ENCODE data around the gene AIF1L. TPM values are rescaled to one million over a fixed set of nuclear protein-coding genes. Genes with fewer than 3 reads are reported as not detected.

The AIF1L gene
- total and polyA plus RNA-seq, 2 of the 13 experiments (the other 11 are each of a cell fraction or from before 2014, with no cell fraction given) = 12.4 to 36.5 TPM

DNA sequence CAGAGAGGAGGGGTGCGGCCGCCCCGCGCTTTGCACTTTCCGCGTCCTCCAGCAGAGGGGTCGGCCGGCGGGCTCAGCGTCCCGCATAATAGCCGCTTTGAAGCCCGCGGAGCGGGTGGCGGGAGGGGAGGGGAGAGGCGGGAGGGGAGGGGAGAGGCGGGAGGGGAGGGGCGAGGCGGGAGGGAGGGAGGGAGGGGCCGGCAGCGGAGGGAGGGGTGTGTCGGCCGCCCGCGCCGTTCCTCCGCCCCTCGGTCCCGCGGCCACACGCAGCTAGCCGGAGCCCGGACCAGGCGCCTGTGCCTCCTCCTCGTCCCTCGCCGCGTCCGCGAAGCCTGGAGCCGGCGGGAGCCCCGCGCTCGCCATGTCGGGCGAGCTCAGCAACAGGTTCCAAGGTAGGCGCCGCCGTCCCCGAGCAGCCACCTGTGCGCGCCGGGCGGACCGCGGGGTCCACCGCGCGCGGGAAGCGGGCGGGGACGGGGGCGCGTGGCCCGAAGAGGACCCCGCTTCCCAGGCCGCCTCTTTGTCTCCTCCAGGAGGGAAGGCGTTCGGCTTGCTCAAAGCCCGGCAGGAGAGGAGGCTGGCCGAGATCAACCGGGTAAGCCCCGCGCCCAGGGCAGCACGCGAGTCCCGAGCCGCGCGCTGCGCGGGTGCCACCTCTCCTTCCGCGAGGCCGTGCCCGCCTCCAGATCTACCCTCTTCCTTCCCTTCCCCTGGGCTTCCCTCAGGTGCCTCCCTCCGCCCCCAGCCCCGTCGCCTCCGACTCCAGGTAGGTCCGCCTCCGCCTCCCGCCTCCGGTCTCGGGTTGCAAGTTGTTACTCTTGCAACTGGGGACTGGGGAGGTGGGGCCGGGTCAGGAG is at the start of gene AIF1L (continued):
- TF ChIP-seq ZNF34 (CRISPR knock-in tag; IDR thresholded peaks at IDR 0.05; ENCODE audit: borderline replicate concordance) = no peak
- no peak for TF ChIP-seq ZNF180 (CRISPR knock-in tag; IDR thresholded peaks at IDR 0.05; ENCODE audit: borderline replicate concordance, low read depth)
- TF ChIP-seq, protein P1, sequence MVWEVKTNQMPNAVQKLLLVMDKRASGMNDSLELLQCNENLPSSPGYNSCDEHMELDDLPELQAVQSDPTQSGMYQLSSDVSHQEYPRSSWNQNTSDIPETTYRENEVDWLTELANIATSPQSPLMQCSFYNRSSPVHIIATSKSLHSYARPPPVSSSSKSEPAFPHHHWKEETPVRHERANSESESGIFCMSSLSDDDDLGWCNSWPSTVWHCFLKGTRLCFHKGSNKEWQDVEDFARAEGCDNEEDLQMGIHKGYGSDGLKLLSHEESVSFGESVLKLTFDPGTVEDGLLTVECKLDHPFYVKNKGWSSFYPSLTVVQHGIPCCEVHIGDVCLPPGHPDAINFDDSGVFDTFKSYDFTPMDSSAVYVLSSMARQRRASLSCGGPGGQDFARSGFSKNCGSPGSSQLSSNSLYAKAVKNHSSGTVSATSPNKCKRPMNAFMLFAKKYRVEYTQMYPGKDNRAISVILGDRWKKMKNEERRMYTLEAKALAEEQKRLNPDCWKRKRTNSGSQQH (CRISPR knock-in tag; IDR thresholded peaks at IDR 0.05; ENCODE audit: low read depth) = no peak
- TF ChIP-seq, protein P2, sequence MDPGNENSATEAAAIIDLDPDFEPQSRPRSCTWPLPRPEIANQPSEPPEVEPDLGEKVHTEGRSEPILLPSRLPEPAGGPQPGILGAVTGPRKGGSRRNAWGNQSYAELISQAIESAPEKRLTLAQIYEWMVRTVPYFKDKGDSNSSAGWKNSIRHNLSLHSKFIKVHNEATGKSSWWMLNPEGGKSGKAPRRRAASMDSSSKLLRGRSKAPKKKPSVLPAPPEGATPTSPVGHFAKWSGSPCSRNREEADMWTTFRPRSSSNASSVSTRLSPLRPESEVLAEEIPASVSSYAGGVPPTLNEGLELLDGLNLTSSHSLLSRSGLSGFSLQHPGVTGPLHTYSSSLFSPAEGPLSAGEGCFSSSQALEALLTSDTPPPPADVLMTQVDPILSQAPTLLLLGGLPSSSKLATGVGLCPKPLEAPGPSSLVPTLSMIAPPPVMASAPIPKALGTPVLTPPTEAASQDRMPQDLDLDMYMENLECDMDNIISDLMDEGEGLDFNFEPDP (CRISPR knock-in tag; conservative IDR thresholded peaks at IDR 0.05) = no peak
- TF ChIP-seq MLLT10 (CRISPR knock-in tag; IDR thresholded peaks at IDR 0.05) = no peak
- no peak for TF ChIP-seq ATF7-NPFF (CRISPR knock-in tag; IDR thresholded peaks at IDR 0.05; ENCODE audit: low read depth)
- TF ChIP-seq ZNF772 (CRISPR knock-in tag; IDR thresholded peaks at IDR 0.05) = no peak
- no peak for TF ChIP-seq MAF1 (CRISPR knock-in tag; IDR thresholded peaks at IDR 0.05; ENCODE audit: borderline replicate concordance)
- no peak for TF ChIP-seq REL (CRISPR knock-in tag; conservative IDR thresholded peaks at IDR 0.05)
- TF ChIP-seq, protein P3, sequence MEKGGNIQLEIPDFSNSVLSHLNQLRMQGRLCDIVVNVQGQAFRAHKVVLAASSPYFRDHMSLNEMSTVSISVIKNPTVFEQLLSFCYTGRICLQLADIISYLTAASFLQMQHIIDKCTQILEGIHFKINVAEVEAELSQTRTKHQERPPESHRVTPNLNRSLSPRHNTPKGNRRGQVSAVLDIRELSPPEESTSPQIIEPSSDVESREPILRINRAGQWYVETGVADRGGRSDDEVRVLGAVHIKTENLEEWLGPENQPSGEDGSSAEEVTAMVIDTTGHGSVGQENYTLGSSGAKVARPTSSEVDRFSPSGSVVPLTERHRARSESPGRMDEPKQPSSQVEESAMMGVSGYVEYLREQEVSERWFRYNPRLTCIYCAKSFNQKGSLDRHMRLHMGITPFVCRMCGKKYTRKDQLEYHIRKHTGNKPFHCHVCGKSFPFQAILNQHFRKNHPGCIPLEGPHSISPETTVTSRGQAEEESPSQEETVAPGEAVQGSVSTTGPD (CRISPR knock-in tag; IDR thresholded peaks at IDR 0.05) = no peak
- TF ChIP-seq ZNF33B (CRISPR knock-in tag; IDR thresholded peaks at IDR 0.05) = 0 out of 2 replicates have a peak, but pooled peaks have one; percentile 54
- TF ChIP-seq, protein P4, sequence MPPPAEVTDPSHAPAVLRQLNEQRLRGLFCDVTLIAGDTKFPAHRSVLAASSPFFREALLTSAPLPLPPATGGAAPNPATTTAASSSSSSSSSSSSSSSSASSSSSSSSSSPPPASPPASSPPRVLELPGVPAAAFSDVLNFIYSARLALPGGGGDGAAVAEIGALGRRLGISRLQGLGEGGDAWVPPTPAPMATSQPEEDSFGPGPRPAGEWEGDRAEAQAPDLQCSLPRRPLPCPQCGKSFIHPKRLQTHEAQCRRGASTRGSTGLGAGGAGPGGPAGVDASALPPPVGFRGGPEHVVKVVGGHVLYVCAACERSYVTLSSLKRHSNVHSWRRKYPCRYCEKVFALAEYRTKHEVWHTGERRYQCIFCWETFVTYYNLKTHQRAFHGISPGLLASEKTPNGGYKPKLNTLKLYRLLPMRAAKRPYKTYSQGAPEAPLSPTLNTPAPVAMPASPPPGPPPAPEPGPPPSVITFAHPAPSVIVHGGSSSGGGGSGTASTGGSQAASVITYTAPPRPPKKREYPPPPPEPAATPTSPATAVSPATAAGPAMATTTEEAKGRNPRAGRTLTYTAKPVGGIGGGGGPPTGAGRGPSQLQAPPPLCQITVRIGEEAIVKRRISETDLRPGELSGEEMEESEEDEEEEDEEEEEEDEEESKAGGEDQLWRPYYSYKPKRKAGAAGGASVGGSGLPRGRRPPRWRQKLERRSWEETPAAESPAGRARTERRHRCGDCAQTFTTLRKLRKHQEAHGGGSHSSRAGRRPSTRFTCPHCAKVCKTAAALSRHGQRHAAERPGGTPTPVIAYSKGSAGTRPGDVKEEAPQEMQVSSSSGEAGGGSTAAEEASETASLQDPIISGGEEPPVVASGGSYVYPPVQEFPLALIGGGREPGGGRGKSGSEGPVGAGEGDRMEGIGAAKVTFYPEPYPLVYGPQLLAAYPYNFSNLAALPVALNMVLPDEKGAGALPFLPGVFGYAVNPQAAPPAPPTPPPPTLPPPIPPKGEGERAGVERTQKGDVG (CRISPR knock-in tag; IDR thresholded peaks at IDR 0.05; ENCODE audit: borderline replicate concordance) = no peak
- TF ChIP-seq, protein P5, sequence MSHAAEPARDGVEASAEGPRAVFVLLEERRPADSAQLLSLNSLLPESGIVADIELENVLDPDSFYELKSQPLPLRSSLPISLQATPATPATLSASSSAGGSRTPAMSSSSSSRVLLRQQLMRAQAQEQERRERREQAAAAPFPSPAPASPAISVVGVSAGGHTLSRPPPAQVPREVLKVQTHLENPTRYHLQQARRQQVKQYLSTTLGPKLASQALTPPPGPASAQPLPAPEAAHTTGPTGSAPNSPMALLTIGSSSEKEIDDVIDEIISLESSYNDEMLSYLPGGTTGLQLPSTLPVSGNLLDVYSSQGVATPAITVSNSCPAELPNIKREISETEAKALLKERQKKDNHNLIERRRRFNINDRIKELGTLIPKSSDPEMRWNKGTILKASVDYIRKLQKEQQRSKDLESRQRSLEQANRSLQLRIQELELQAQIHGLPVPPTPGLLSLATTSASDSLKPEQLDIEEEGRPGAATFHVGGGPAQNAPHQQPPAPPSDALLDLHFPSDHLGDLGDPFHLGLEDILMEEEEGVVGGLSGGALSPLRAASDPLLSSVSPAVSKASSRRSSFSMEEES (CRISPR knock-in tag; IDR thresholded peaks at IDR 0.05) = no peak
- no peak for TF ChIP-seq ZNF737 (CRISPR knock-in tag; IDR thresholded peaks at IDR 0.05; ENCODE audit: borderline replicate concordance)
- no peak for TF ChIP-seq CBX5 (CRISPR knock-in tag; IDR thresholded peaks at IDR 0.05; ENCODE audit: borderline replicate concordance)
- no peak for TF ChIP-seq GFI1 (CRISPR knock-in tag; IDR thresholded peaks at IDR 0.05; ENCODE audit: borderline replicate concordance)
- TF ChIP-seq MTA1 (CRISPR knock-in tag; IDR thresholded peaks at IDR 0.05; ENCODE audit: borderline replicate concordance) = peak; percentile 44; the same call in 1 of the 2 replicates
- TF ChIP-seq BCL6 (CRISPR knock-in tag; IDR thresholded peaks at IDR 0.05) = peak; percentile 65
- no peak for TF ChIP-seq DR1 (CRISPR knock-in tag; IDR thresholded peaks at IDR 0.05)
- TF ChIP-seq ZNF7 (CRISPR knock-in tag; IDR thresholded peaks at IDR 0.05) = no peak
